GM12873 (cell line): ENCODE results near the gene PSMG4.

Source experiments
- TF ChIP-seq, protein P1 (sequence below): IDR thresholded peaks from 2 replicates; pipeline ENCODE4 v1.5.1; 2012; ENCODE audit warnings: low read depth, mild to moderate bottlenecking, moderate library complexity, low read length, control low read depth; ENCODE audit not compliant: insufficient read depth; ENCODE audit errors: missing control alignments

PSMG4 gene

DNA sequence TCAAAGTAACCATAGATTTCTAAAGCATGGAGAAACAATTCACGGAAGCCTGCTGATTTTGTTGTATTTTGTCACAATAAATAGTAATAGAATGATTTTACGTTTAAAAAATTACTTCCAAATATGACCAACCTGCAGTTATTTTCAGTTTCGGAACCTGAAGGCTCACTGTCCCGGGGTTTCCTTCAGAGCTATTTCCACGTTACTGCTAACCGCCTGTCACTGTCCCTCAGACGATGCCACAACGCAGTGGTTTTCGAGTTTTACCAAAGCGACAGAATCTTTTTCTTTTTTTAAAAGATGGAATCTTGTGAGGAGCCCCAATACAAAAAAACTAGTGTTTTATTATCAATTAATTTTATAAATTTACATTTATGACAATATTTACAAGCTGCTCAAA, 40.5 kb downstream of the PSMG4 start:
- TF ChIP-seq, protein P1, sequence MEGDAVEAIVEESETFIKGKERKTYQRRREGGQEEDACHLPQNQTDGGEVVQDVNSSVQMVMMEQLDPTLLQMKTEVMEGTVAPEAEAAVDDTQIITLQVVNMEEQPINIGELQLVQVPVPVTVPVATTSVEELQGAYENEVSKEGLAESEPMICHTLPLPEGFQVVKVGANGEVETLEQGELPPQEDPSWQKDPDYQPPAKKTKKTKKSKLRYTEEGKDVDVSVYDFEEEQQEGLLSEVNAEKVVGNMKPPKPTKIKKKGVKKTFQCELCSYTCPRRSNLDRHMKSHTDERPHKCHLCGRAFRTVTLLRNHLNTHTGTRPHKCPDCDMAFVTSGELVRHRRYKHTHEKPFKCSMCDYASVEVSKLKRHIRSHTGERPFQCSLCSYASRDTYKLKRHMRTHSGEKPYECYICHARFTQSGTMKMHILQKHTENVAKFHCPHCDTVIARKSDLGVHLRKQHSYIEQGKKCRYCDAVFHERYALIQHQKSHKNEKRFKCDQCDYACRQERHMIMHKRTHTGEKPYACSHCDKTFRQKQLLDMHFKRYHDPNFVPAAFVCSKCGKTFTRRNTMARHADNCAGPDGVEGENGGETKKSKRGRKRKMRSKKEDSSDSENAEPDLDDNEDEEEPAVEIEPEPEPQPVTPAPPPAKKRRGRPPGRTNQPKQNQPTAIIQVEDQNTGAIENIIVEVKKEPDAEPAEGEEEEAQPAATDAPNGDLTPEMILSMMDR, result no peak

DNA sequence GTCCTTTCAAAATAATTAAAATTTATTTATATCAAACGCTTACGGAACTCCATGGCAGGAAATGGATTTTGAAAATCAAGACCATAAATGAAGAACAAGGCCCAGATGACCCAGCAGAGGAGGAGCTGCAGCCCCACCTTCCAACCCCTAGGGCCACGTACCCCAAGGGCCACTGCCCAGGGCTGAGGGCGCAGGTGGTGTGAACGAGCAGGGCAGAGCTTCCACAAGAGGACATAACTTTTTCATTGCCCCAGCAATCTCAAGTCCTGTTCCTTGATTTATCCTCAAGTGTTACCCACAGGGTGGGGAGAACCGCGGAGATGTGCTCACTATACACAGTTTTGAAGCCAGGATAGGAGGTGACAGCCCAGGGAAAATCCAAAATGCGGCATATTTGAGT, 42.8 kb downstream of the PSMG4 start:
- TF ChIP-seq, protein P1, result no peak

DNA sequence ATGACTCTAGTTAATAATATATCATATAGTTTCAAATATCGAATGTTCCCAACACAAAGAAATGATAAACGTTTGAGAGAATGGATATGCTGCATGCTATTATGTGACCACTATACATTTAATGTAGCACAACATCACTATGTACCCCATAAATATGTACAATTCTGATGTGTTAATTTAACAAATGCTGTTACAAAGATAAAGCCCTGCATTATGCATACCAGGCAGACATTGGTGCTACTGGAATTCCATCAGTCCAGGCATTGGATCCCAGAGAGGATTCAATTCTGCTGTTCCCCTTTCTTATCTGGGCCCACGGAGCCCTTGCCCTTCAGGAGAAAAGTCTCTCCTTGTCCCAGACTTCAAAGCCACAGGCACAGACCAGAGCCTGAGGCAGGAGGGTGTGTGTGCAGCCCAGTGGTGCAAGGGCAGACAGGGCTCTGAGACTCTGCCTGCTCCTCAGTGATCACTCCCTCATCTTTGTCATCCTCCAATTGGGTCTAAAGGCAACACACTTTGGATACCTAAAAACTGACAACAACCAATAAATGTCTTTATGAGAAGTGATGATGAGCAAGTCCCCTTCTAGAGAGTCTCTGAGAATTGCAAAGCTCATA, 45.2 kb downstream of the PSMG4 start:
- TF ChIP-seq, protein P1, result no peak

DNA sequence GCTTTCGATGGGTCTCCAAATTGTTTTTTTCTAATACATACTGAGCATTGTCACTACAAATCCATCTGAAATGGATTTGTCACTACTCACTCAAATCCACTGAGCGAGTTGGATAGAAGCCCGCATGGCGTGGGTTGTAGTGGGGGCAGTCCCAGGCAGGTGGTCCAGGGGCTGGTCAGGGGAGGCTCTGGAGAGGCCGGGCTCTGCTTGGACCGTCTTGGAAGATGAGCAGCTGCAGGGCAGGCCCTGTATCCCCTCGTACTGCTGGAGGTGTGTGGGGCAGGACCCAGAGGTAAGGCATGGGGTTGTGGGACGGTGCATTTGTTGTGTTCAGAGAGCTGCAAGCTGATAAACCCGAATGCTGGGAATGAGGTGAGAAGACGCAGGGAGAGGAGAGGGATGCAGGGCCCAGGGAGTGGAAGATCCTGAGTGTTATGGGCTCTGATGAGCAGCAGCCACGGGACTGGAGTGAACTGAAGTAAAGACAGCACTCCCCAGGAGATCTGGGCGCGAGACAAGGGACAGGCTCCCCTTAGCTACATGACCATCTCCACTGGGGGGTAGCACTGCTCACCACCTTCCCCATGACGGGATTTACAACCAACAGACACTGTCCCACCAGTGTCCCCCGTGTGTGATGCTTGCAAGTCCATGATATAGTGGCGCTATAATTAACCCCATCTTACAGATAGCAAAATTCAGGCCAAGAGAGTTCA, 45.9 kb downstream of the PSMG4 start:
- TF ChIP-seq, protein P1, result no peak

DNA sequence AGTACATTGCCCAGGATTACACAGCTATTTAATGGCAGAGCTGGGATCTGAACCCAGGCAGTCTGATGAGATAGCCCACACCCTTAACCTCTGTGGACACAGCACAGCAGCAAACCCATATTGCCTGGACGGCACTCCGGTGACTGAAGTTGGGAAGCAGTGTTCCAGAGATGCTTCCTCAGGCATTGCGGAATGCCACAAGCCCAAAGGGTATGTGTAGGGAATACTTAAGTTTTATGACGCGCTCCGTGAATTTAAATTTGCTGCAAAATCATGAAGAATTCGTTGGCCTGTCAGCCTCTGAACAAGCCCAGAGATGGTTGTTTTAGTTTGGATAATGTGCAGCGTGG, 46.4 kb downstream of the PSMG4 start:
- TF ChIP-seq, protein P1, result no peak

DNA sequence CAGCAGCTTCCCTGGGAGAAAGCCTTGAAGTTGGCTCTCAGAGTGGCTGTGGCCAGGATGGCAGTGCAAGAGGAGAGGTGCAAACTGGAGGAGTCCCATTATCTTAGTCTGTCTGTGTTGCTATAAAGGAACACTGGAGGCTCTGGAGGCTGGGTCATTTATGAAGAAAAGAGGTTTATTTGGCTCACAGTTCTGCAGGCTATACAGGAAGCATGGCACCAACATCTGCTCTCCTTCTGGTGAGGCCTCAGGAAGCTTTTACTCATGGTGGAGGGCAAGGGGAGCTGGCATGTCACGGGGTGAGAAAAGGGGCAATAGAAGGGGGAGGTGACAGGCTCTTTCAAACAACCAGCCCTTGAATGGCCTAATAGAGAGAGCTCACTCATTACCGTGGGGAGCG, 47.1 kb downstream of the PSMG4 start:
- TF ChIP-seq, protein P1, result no peak

DNA sequence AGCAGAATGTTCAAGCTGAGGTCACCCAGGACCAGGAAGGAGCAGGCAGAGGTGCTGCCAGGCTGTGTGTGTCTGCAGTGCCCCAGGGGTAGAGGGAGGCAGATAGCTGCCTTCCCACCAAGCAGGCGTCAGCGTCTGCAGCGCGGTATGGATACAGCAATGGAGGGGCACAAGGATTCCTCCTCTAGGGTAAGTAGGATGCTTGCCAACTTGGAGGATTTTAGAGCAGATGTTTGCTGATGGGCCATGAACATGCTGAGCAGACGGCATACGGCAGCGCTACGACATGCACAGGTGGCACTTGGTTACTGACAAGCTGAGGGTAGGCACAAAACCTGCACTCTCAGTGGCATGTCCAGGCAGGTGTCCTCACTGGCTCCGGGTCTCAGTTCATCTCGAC, 48.1 kb downstream of the PSMG4 start:
- TF ChIP-seq, protein P1, result no peak
